GM04503 (cell line): ENCODE measurements around the gene MBLAC2.
A peak's percentile ranks its signal among the peaks of the same experiment; 100 is the strongest.

Source experiments
- DNase-seq: peaks from one replicate; pipeline ENCODE4 v3.0.0-alpha.2; 2012; ENCODE audit warnings: low read depth

MBLAC2 gene

DNA sequence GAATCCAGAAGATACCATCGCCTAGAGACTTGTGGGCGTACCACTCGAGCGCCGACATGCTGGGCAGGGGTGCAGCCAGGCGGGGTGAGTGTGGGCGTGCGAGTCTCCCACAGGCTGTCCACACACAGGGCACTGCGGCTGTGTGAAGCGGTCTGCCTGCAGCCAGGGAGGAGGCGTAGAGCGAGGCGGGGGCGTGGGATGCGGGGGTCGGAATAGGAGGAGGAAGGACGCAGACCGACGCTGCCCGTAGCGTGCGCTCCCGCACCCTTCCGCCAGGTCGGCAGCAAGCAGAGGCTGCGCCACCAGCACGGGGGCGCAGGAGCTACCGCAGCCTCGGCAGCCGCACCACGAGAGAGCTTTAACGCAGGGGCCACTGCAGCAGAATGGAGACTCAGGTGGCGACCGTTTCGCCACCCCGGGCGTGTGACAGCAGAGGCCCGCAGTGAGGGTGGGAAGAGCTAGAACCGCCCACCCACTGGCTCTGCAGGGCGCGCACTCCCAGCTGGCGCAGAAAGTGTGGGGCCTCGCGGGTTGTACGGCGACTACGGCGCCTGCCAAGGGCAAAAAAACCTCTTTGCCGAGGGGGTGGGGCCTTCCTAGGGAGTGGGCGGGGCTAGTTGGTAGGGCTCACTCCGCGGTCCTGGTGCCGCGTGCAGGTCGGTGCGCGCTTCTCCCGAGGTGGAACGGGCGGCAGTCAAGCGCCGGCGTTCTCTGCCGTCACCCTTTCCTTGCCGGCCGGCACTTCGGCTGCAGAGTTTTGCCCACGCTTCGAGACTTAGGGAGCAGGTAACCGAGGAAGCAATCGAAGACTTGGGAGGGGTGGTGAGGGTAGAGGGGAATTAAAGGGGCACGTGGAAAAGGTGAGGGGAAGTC lies at the start of gene MBLAC2, which contains the start of gene POLR3G:
Gene MBLAC2, minus strand, starts transcription at position 537 of the 873 bp plus-strand sequence. Its CDS starts 479 bp downstream, at position 58.
Gene POLR3G, plus strand, starts transcription at position 630 of the 873 bp plus-strand sequence. CDS start 10,704 bp downstream, outside the sequence.
- DNase-seq: peak; percentile 42

DNA sequence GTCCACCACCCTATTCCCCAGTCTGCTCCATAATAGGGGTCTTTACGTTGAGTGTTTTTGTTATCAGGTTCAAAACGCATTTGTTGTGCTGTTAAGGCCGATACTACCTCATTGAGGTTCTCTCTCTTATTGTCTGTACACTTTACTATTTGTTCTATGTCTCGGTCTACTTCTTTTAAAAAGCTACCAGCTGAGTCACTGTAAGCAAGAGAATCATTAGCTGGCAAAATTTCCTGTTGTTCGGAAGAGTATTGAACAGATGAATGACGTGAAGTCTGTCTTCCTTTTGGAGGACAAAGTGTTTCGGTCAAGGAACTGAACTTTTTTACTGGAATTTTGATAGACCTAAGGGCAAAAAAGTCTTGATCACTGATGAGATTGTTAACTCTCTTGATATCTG lies 44.5 kb upstream of the MBLAC2 start:
- no peak for DNase-seq

DNA sequence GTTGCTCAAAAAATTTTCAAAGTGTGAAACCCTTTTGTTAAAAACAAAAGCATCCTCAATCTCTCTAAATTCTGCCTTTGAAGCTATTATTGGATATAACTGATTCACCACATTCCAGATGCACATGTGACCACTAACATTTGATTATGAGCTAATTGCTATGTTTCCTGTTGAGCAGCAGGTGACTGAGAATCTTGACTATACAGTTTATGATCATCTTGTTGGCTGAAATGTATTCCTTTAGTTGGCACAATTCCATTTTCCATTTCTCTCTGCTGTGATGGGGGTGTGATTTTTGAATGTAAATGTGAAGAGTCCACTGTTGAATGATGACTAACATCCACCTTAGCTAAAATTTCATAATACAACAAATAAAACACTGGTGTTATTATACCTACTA lies 44.1 kb upstream of the MBLAC2 start:
- no peak for DNase-seq

DNA sequence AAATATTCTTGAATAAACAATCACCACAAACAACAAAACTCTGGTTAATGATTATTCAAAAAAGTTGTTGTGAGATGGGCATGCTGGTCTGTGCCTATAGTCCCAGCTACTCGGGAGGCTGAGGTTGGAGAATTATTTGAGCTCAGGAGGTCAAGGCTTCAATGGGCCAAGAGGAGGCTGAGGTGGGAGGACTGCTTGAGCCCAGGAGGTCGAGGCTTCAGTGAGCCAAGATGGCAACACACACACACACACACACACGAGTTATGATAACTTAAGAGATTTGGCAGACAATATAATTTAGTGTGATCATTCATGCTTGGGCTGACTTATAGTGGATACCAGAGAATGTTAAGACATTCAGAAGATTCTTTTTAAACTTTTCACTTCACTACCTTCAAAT lies 39.9 kb upstream of the MBLAC2 start:
- no peak for DNase-seq

DNA sequence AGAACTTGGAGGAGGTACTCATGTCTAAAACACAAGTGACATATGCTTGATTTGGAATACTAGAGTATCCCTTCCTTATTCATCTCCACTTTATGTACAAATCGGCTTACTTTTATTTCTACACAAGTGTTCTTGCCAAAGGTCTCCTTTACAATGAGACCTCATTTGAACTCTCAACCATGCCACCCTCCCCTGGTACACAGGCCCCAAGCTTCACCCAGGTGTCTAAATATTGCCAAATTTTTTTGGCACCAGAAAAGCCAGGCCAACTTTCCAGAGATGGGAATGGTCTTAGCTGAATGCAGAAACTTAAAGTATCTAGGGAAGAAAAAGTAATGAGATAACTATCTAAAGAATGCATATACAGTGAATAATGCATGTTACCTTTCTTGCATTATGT lies 35.9 kb upstream of the MBLAC2 start:
- DNase-seq: no peak

DNA sequence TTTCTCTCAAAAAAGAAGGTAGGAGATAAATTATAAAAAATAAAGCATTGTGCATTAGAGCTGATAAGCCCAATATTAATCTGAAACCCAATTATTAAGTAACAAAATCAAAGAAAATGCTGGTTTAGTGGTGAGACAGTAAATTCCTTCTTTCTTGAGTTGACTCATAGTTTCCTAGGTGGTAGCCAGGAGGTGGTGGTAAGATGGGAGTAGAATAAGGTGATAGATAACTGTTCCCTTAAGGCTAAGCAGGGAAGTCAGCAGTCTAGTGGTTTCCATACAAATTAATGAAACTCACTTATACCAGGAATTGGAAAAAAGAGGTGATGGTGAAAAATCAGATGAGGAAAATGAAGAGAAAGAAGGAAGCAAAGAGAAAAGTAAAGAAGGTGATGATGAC lies 31.6 kb upstream of the MBLAC2 start:
- DNase-seq: no peak

DNA sequence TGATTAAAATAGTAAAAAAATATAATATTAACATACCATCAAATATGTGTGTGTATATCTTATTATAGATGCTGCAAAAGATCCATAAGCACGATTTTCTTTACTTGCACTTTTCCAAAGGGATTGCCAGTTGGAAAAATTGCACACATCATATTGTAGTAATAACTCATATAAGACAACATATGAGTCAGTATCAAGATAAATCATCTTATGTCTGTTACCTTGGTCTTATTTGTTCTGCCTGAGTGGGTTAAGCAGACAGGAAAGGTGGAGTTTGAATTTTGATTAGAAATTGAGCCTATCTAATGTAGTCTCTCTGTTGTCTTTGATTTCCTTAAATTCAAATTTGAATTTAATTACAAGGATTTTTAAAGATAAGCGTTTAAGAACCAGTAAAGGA lies 30.2 kb upstream of the MBLAC2 start:
- DNase-seq: no peak

DNA sequence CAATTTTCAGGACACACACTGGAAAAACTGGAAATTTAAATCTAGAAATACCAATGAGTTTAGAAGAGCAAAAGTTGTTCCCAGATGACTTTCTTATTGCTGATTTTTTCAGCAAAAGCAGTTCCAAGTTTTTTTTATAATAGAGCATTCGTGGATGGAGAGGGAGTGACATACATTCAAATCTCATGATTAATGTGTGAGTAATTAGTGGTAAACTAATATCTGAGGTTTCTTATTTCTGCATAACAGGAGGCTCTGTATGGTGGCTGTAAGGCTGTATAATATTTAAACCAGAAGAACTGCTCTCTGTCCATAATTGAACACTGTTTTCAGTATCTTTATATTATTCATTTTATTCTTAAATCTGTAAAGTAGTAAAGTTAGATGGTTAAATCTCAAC lies 29.0 kb upstream of the MBLAC2 start:
- no peak for DNase-seq

DNA sequence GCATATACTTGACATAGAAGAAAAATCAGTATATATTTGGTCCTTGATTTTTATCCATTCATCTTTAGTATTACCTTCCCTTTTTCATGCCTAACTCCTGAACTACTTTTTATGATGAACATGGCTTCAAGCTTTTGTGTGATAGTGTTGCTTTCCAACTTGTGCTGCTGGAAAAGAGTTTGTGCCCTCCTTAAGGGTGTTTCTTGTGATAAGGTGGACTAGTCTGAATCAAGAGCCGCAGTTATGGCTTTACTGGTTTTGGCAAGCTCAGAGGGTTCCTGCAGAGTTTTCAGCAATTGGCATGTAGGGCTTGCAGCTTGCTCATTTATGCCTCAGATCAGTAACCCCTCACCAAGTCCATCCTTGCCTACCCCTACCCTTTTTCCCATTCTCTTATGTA lies 20.6 kb upstream of the MBLAC2 start:
- DNase-seq: no peak

DNA sequence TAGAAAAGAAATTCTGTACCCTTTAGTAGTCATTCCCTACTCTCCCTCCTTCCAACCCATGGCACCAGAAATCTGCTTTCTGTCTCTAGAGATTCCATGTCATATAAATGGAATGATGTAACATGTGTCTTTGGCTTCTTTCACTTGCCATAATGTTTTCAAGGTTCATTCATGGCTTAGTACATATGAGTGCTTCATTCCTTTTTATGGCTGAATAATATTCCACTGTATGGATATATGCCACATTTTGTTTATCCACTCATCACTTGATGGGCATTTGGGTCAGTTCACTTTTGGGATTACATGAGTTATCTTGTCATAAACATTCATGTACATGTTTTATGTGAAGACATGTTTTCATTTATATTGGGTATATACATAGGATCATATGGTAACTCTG lies 19.5 kb upstream of the MBLAC2 start:
- DNase-seq: no peak

DNA sequence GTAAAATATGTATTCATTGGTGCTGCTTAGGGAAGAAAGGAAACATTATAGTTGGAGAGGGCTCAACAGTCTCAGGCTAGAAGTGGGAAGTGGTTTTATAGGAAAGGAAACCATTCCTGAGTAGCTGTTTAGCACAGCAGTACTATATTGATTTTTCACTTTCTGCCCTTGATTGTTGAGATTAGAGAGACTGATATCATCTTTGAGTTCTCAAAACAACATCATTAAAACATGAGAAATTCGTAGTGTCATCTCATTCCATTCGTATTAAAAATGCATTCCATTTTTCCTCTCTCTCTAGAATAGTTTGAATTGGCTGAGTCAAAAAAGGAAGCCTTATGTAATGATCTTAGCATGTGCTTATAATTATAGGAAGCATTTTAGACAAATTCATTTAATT lies 14.2 kb upstream of the MBLAC2 start:
- DNase-seq: peak; percentile 73

DNA sequence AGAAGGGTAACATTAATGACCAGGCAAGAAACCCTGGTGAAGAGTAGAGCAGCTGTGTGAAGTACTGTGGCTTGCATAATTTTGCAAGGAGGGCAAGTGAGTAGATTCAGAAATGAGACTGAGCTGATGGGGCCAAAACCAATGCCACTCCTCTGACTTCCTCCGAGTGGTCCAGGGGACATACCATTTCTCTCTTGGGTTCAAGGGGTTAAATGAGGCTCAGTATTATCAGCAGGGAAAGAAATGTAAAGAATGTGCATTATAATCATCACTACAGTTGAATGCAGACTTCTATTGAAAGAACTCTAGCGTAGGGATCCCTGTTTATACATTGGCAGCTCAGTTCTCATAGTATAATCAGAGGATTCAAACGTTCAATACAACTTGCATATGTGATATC lies 10.0 kb upstream of the MBLAC2 start:
- no peak for DNase-seq

DNA sequence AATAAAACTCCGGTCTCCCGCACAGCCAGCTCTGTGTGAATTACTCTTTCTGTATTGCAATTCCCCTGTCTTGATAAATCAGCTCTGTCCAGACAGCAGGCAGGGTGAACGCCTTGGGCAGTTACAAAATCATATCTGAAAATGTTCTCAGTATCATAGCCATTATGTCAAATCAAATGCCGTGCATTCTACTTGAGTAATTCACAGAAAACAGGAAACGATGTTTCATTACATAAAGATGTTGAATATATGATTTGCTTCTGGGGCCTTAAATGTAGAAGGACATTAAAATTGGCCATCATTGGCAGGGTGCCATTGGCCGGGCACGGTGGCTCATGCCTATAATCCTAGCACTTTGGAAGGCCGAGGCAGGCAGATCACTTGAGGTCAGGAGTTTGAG lies 8.6 kb upstream of the MBLAC2 start:
- no peak for DNase-seq

DNA sequence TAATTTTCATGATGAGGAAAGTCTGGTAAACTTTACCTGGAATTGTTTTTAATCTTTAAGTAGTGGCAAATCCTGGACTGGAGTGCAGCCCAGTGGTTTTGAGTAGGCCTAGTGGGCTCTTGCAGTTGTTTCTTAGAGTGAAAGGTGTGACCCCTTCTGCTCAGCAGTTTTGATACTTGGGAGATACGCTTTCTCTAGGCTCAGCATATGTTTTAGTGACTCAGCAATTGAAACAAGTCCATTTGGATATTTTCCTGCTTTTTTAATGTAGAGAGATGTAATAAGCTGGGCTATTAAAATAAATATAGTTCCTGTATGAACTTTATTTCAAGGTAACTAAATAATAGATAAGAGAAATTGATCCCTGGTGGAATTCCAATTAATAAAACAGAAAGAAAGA lies 6.1 kb upstream of the MBLAC2 start:
- DNase-seq: no peak

DNA sequence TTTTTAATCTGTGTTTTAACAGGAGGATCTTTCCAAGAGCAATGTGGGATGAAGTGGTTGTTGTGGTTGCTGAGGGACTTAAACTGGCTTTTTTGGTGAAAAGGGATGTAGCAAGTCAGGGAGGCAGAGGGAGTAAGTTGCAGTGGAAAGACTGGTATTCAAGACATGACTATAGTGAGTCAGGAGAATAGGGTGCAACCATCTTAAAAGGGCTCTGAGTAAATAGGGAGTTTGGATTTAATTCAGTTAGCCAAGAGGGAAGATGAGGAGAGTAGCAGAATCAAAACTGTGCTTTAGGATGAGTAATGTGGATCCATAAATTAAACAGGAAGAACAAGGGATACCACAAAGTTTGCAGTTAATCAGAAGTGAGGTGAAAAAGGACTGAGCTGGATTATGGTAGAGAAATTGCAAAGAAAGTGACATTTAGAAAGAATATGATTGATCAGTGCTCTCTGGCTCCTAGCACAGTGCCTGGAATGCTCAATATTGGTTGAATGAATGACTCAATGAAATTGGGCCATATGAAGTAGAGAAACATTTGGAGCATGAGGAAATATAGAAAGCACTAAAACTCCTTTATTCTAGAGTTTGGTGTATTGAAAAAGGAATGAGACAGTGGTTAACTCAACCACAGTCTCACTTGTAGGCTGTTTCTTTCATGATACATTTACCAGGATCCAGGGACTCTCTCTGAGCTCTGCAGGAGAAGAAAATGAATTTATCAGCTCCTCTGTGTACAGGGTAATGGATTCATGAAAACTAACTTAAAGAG lies 5.2 kb upstream of the MBLAC2 start:
- peak; percentile 26 for DNase-seq

DNA sequence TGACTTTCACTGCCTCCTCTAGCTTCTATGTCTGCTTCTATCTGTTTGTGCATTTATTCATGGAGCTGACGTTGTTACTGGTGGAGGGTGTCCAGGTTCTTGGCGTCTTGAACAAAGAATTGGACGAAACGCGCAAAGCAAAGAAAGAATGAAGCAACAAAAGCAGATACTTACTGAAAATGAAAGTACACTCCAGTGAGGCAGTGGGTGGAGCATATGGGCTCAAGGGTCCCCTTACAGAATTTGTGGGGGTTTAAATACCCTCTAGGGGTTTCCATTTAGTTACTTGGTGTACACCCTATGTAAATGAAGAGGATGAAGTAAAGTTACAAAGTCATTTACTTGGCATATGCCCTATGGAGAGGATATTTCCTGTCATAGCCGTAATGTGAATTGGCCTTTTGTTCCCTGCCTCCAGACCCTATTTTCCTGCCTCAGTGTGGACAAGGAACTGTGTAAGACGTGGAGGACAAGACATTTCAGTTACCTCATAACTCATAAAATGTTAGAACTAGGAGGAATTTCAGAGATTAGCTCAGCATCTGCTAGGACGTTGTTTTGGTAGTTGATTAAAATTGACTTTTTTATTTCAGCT lies 3.1 kb upstream of the MBLAC2 start:
- no peak for DNase-seq

DNA sequence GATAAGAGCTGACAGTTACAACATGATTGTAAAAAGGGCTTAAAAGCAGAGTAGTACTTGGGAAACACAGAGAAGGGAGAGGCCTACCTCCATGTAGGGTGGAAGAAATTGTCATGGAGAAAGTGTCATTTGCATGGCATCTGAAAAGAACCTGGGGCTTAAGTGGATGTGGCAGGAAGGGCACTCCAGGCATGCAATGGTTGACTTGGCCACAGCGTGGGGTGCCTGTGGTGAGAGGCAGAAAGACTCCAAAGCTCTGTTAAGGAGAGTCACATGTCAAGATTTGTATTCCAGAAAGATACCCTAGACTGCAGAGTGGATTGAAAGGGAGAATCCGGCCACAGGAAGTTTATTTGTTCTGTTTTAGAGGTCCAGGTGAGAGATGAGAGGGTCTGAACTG lies 2.5 kb upstream of the MBLAC2 start:
- no peak for DNase-seq

DNA sequence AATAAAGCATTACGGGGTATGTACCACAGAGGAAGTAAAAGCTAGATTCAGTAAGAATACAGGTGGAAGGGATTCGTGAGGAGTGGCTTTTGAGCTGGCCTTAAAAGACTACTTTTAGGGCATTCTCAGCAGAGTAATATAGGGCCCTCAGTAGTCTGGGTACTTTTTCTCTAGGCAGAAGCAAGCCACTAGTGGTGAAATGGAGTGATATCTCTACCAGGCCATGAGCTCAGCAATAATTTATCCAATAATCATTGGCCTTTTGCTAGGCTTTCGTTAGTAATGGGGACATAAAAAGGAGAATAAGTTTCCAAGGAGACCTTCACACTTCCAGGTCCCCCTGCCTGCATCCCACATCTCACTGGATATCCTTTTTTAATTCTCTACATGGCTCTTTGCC lies 1.8 kb upstream of the MBLAC2 start:
- no peak for DNase-seq

DNA sequence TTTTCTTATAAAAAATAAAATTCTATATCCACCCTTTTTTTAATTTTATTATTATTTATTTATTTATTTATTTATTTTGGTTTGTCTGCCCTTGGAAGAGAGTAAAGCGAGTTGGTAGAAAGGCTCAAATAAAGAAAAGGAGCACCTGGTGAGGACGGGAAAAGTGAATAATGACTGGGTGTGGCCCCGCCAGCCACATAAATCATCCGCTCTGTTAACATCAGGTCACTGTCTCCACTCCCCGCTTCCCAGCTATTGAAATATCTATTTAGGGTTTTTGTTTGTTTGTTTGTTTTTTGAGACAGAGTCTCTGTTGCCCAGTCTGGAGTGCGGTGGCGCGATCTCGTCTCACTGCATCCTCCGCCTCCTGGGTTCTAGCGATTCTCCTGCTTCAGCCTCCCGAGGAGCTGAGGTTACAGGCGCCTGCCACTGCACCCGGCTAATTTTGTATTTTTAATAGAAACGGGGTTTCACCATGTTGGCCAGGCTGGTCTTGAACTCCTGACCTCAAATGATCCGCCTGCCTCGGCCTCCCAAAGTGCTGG lies 937 bp upstream of the MBLAC2 start:
- no peak for DNase-seq

DNA sequence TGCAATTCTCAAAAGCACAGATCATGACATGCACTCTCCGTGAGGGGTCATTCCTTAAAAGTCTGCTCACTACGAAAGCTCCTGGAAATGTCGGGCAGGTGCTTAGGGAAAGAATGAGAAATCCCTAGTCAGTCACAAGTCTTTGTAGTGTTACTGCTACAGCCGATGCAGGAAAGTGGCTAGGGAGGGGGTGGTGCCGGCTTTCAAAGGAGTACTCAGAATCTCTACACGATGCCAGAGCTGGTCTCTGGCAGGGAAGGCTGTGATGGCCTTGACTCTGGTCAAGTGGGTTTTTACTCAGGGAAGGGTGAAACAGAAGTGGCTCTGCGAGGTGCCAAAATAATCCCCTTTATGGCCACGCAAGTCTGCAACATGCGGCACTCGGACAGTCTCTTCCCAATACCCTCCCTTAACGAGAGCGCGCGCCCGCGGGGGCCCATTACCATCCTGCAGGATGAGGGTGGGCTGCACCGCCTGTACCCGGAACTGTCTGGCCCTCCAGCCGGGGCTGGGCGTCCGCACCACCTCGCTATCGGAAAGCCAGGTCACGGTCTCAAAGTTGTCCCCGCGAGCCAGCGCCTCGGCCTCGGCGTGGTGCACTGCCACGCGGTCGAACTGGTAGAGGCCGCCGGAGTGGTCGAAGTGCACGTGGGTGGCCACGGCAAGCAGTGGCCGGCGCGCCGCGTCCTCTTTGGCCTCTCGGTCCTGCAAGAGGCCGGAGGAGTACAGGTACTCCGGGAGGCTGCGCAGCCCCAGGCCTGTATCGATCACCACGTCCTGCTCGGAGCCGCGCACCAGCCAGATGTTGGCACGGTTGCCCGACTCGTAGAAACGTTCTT lies 956 bp downstream of the MBLAC2 start:
- no peak for DNase-seq

DNA sequence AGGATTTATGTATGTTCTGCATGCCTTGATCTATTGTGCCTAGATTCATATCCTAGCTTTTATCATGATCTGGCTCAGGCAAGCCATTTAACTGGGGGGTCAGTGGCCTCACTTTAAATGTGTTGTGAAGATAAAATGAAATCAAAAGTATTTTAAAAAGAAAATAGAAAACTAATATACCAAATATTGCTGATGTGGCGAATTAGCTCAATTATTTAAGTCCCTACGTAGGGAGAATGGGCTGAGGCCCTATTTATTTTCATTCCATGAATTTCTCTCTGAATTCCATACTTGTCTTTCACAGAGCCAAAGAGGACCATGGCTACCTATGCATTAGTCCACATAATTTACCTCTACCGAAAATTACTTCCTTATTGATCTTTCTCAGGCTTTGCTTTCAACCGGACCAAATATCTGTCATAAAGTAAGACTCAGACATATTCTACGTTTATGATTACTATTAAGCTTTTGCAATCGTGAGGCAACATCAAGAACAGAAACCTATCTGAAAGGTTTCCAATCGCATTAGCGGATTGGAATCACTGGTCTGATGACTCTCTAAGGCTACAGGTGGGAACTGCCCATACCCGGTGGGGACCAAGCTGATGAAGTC lies 1.7 kb downstream of the MBLAC2 start:
- no peak for DNase-seq
